HepG2 (cell line): ENCODE data around the gene MACROD2. TPM values are rescaled to one million over a fixed set of nuclear protein-coding genes. Genes with fewer than 3 reads are reported as not detected.

Source experiments
- ATAC-seq: fragments of 200-7000 bp; cut with Tn5 transposase; 3 replicates; pipeline ENCODE4 v1.9.1; 2020; ENCODE audit warnings: mild to moderate bottlenecking, moderate library complexity
- BruUV-seq: library from RNA; stranded (reverse); fragments of 400-500 nt; replicated peaks from 2 replicates; lab custom pipeline; 2021; lab: Mats Ljungman, UMichigan
- CTCF ChIA-PET: fragments of 300-600 bp; formaldehyde crosslinking; extraction: SDS; loops from one replicate; lab custom pipeline; 2021; ENCODE audit warnings: low total read pairs, inconsistent platforms, low intra/inter-chr PET ratio; lab: Yijun Ruan, JAX
- POLR2A ChIA-PET: fragments of 350-600 bp; sonication (Branson Sonifier 250); formaldehyde crosslinking; loops from one replicate; lab custom pipeline; 2020; ENCODE audit warnings: antibody characterized with exemption, inconsistent platforms; lab: Yijun Ruan, JAX
- DNase-seq: peaks from one replicate; pipeline ENCODE4 v3.0.0-alpha.2; 2015; ENCODE audit warnings: low spot score
- FAIRE-seq: peaks from 3 replicates; lab custom pipeline; 2011; peaks lifted over from hg19 to GRCh38; lab: Jason Lieb, UNC
- H2AFZ ChIP-seq: one replicate; pipeline ENCODE4 v1.6.1; 2011; ENCODE audit warnings: low read length, inconsistent platforms
- H3K27ac ChIP-seq: fragments of 300-600 bp; 3 replicates; pipeline ENCODE4 v1.8.0; 2011; ENCODE audit warnings: mixed run types, mild to moderate bottlenecking, mixed read lengths, low read length, inconsistent platforms; ENCODE audit not compliant: insufficient read depth; ENCODE audit errors: extremely low read length
- H3K27me3 ChIP-seq, 2 experiments: fragments of 200-600 bp in 1 of 2; 2 replicates in 1 of 2; 3 replicates in 1 of 2; pipeline versions ENCODE4 v1.6.0 to v1.8.0; 2011; ENCODE audit warnings: low read length in 2 of 2, mild to moderate bottlenecking in 2 of 2, moderate library complexity in 2 of 2, inconsistent platforms in 1 of 2; ENCODE audit not compliant: insufficient read depth in 2 of 2, control insufficient read depth in 1 of 2
- H3K36me3 ChIP-seq, 2 experiments: fragments of 200-600 bp in 1 of 2; replicated peaks in 1 of 2; 2 replicates in 1 of 2; 3 replicates in 1 of 2; pipeline versions ENCODE4 v1.5.1 to v1.8.0; 2011; ENCODE audit warnings: low read length in 2 of 2, inconsistent platforms in 1 of 2; ENCODE audit not compliant: insufficient read depth in 2 of 2, control insufficient read depth in 1 of 2
- H3K4me1 ChIP-seq: 2 replicates; pipeline ENCODE4 v1.5.1; 2012; ENCODE audit warnings: low read length, inconsistent platforms; ENCODE audit not compliant: insufficient read depth
- H3K4me2 ChIP-seq: 2 replicates; pipeline ENCODE4 v1.6.0; 2011; ENCODE audit warnings: low read depth, low read length, inconsistent platforms
- H3K4me3 ChIP-seq, 3 experiments: fragments of 200-600 bp in 1 of 3; sonication (generic), shearing (Covaris generic) in 1 of 3; replicated peaks in 1 of 3; 2 replicates each; pipeline ENCODE4 v1.5.1; 2011 to 2016; ENCODE audit warnings: low read length in 3 of 3, inconsistent platforms in 2 of 3, low read depth in 2 of 3, mild to moderate bottlenecking in 2 of 3, control low read depth in 1 of 3, mixed read lengths in 1 of 3; ENCODE audit not compliant: insufficient read depth in 1 of 3
- H3K79me2 ChIP-seq: one replicate; pipeline ENCODE4 v1.6.1; 2011; ENCODE audit warnings: low read length, inconsistent platforms; ENCODE audit not compliant: insufficient read depth
- H3K9ac ChIP-seq: 2 replicates; pipeline ENCODE4 v1.6.0; 2011; ENCODE audit warnings: mild to moderate bottlenecking, low read depth, low read length, inconsistent platforms; ENCODE audit not compliant: insufficient read depth
- H3K9me3 ChIP-seq: 2 replicates; pipeline ENCODE4 v1.5.1; 2012; ENCODE audit warnings: mild to moderate bottlenecking, low read length
- H4K20me1 ChIP-seq: 2 replicates; pipeline ENCODE4 v1.6.0; 2011; ENCODE audit warnings: inconsistent platforms, mild to moderate bottlenecking, low read length, moderate library complexity; ENCODE audit not compliant: insufficient read depth
- NCOA2 ChIP-seq: sonication (generic); formaldehyde crosslinking; IDR thresholded peaks from 2 replicates; pipeline ENCODE4 v1.8.0; 2022; ENCODE audit warnings: inconsistent platforms
- SP2 ChIP-seq: sonication (generic); formaldehyde crosslinking; IDR thresholded peaks from 2 replicates; pipeline ENCODE4 v1.5.1; 2020; ENCODE audit warnings: mild to moderate bottlenecking, missing genetic modification reagents
- ZNF3 ChIP-seq: IDR thresholded peaks from 2 replicates; pipeline ENCODE4 v1.7.0; 2017; ENCODE audit warnings: inconsistent platforms
- ZNF768 ChIP-seq: sonication (generic); formaldehyde crosslinking; IDR thresholded peaks from 2 replicates; pipeline ENCODE4 v1.4.0; 2020; ENCODE audit warnings: missing genetic modification reagents
- WGBS: methylation state at CpG from one replicate; pipeline ENCODE4 v1.1.6; 2017; ENCODE audit warnings: low lambda C conversion rate; 5-methylcytosine and 5-hydroxymethylcytosine counted together
- in situ Hi-C: cut with HindIII; loops from 2 replicates; pipeline ENCODE4 v1.10.0; 2017; ENCODE audit warnings: low pct_unique_long_range_greater_than_20kb; ENCODE audit not compliant: extremely low pct_ligation_motif_present
- intact Hi-C: fragments of 100-400 bp; cut with micrococcal nuclease; formaldehyde crosslinking; loops from one replicate; pipeline ENCODE4 v1.10.0; 2022; ENCODE audit not compliant: unreplicated experiment
- polyA plus RNA-seq, 8 experiments: library from polyadenylated mRNA; depleted of rRNA in 3 of 8; stranded (reverse) in 7 of 8; unstranded in 1 of 8; fragments of >200 nt; fragmentation: Illumina TruSeq in 4 of 8; extraction: Trizol in 4 of 8; gene quantifications; 2 replicates each; pipeline versions ENCODE4 v1.2.1 to v1.2.3, GENCODE V29; 2011 to 2016; ENCODE audit warnings: low read depth in 4 of 8, missing spikeins in 1 of 8, mixed read lengths in 1 of 8; ENCODE audit not compliant: insufficient read depth in 1 of 8
- total RNA-seq, 5 experiments: library from RNA; depleted of rRNA; stranded (reverse); fragments of >200 nt; fragmentation: Illumina TruSeq; extraction: Trizol; gene quantifications; 2 replicates each; pipeline ENCODE4 v1.2.3, GENCODE V29; 2016; ENCODE audit warnings: low read depth in 1 of 5
- TF ChIP-seq, protein P1 (sequence below): sonication (generic); formaldehyde crosslinking; conservative IDR thresholded peaks from 2 replicates; pipeline ENCODE4 v1.5.0; 2020; ENCODE audit warnings: missing genetic modification reagents
- TF ChIP-seq, protein P2 (sequence below): sonication (generic); formaldehyde crosslinking; conservative IDR thresholded peaks from 2 replicates; pipeline ENCODE4 v1.4.0; 2020; ENCODE audit warnings: missing genetic modification reagents
- TF ChIP-seq, protein P3 (sequence below), 2 experiments: fragments of 450-650 bp in 1 of 2; sonication (generic) in 1 of 2; formaldehyde crosslinking in 1 of 2; IDR thresholded peaks; 2 replicates each; pipeline versions ENCODE4 v1.6.1 to v1.8.0; 2016 to 2022; ENCODE audit warnings: antibody characterized with exemption in 1 of 2, mild to moderate bottlenecking in 1 of 2, missing genetic modification reagents in 1 of 2
- TF ChIP-seq, protein P4 (sequence below): sonication (generic); formaldehyde crosslinking; IDR thresholded peaks from 2 replicates; pipeline ENCODE4 v1.5.0; 2020; ENCODE audit warnings: mild to moderate bottlenecking, missing genetic modification reagents

The MACROD2 gene
- total and polyA plus RNA-seq, 2 of the 13 experiments (the other 11 are each of a cell fraction or from before 2014, with no cell fraction given), result 0.13 to 0.51 TPM

DNA sequence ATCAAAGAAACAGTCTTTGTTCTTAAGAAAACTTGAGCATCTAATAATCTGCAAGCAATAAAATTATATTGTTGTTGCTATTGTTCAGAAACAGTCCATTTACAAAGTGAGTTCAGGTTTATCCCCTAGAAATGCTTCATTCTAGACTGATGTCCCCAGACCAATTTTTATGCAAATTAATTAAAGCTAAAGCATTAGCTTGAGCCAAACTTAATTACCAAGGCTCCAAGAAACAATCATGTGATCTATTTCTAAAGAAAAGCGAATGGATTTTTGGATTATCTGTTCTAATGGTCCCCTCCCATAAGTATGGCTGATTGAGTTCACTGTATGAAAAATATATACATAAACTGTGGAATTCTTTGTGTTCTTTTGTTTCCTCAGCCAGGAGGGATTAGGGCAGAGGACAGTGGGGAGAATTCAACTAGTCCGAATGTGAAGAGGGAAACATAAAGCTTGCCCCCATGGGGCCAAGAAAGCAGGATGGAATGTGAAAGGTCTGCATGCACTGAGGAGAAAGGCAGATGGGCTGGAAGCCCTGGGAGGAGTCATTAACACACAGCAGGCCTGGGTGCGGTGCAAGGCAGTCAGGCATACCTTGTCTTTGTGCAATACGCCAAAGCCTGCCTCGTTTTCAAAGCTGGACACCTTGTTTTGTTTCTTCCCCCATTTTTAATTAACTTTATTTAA is 1980.9 kb downstream of the MACROD2 start:
- Histone ChIP-seq H3K9ac (no peak overlapping the region), H3K27ac (no peak overlapping the region), H4K20me1 (no peaks in the 10 kb centered on the region), H3K4me2 (no peak overlapping the region), H3K9me3 (peaks cover 74% of the 10 kb centered on the region), H2AFZ (no peak overlapping the region), H3K79me2 (no peaks in the 10 kb centered on the region), H3K4me1 (no peaks in the 10 kb centered on the region), H3K36me3 (no peaks in the 10 kb centered on the region), H3K27me3 (no peaks in the 10 kb centered on the region), H3K4me3 (no peak overlapping the region)
- in situ Hi-C loops, result no loop called here
- no TSS peak for BruUV-seq
- DNase-seq (no peak), FAIRE-seq (no peak), ATAC-seq (no peak)
- ChIA-PET CTCF (no interaction called here), POLR2A (no interaction called here)
- WGBS, result 10% methylated on average over 5 of the region's 5 CpGs
- intact Hi-C loops, result no loop called here
- TF ChIP-seq, protein P1, sequence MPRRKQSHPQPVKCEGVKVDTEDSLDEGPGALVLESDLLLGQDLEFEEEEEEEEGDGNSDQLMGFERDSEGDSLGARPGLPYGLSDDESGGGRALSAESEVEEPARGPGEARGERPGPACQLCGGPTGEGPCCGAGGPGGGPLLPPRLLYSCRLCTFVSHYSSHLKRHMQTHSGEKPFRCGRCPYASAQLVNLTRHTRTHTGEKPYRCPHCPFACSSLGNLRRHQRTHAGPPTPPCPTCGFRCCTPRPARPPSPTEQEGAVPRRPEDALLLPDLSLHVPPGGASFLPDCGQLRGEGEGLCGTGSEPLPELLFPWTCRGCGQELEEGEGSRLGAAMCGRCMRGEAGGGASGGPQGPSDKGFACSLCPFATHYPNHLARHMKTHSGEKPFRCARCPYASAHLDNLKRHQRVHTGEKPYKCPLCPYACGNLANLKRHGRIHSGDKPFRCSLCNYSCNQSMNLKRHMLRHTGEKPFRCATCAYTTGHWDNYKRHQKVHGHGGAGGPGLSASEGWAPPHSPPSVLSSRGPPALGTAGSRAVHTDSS (CRISPR knock-in tag), result no peak
- TF ChIP-seq ZNF768 (no peak), ZNF3 (no peak), NCOA2 (CRISPR knock-in tag) (no peak), SP2 (no peak)
- TF ChIP-seq, protein P2, sequence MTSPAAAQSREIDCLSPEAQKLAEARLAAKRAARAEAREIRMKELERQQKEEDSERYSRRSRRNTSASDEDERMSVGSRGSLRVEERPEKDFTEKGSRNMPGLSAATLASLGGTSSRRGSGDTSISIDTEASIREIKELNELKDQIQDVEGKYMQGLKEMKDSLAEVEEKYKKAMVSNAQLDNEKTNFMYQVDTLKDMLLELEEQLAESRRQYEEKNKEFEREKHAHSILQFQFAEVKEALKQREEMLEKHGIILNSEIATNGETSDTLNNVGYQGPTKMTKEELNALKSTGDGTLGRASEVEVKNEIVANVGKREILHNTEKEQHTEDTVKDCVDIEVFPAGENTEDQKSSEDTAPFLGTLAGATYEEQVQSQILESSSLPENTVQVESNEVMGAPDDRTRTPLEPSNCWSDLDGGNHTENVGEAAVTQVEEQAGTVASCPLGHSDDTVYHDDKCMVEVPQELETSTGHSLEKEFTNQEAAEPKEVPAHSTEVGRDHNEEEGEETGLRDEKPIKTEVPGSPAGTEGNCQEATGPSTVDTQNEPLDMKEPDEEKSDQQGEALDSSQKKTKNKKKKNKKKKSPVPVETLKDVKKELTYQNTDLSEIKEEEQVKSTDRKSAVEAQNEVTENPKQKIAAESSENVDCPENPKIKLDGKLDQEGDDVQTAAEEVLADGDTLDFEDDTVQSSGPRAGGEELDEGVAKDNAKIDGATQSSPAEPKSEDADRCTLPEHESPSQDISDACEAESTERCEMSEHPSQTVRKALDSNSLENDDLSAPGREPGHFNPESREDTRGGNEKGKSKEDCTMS, result no peak
- TF ChIP-seq, protein P3, sequence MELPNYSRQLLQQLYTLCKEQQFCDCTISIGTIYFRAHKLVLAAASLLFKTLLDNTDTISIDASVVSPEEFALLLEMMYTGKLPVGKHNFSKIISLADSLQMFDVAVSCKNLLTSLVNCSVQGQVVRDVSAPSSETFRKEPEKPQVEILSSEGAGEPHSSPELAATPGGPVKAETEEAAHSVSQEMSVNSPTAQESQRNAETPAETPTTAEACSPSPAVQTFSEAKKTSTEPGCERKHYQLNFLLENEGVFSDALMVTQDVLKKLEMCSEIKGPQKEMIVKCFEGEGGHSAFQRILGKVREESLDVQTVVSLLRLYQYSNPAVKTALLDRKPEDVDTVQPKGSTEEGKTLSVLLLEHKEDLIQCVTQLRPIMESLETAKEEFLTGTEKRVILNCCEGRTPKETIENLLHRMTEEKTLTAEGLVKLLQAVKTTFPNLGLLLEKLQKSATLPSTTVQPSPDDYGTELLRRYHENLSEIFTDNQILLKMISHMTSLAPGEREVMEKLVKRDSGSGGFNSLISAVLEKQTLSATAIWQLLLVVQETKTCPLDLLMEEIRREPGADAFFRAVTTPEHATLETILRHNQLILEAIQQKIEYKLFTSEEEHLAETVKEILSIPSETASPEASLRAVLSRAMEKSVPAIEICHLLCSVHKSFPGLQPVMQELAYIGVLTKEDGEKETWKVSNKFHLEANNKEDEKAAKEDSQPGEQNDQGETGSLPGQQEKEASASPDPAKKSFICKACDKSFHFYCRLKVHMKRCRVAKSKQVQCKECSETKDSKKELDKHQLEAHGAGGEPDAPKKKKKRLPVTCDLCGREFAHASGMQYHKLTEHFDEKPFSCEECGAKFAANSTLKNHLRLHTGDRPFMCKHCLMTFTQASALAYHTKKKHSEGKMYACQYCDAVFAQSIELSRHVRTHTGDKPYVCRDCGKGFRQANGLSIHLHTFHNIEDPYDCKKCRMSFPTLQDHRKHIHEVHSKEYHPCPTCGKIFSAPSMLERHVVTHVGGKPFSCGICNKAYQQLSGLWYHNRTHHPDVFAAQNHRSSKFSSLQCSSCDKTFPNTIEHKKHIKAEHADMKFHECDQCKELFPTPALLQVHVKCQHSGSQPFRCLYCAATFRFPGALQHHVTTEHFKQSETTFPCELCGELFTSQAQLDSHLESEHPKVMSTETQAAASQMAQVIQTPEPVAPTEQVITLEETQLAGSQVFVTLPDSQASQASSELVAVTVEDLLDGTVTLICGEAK (IDR thresholded peaks at IDR 0.05), result no peak
- TF ChIP-seq, protein P3 (CRISPR knock-in tag; IDR thresholded peaks at IDR 0.05), result no peak
- TF ChIP-seq, protein P4, sequence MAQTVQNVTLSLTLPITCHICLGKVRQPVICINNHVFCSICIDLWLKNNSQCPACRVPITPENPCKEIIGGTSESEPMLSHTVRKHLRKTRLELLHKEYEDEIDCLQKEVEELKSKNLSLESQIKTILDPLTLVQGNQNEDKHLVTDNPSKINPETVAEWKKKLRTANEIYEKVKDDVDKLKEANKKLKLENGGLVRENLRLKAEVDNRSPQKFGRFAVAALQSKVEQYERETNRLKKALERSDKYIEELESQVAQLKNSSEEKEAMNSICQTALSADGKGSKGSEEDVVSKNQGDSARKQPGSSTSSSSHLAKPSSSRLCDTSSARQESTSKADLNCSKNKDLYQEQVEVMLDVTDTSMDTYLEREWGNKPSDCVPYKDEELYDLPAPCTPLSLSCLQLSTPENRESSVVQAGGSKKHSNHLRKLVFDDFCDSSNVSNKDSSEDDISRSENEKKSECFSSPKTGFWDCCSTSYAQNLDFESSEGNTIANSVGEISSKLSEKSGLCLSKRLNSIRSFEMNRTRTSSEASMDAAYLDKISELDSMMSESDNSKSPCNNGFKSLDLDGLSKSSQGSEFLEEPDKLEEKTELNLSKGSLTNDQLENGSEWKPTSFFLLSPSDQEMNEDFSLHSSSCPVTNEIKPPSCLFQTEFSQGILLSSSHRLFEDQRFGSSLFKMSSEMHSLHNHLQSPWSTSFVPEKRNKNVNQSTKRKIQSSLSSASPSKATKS (CRISPR knock-in tag), result no peak
